Hepatic stellate cell (primary cell): ENCODE results near the gene PCCA.
A peak's percentile ranks its signal among the peaks of the same experiment; 100 is the strongest.
"Not testable (repeated sequence)": the region's sequence is repeated elsewhere in the genome, so short reads cannot be mapped to it uniquely, and the experiment has no call there.

ENCODE experiments used
- DNase-seq: peaks from one replicate; pipeline ENCODE4 v3.0.0; 2011; ENCODE audit warnings: low spot score

The PCCA gene

GRCh38 chr13:100195568-100195967 lies 106.7 kb downstream of the PCCA start:
- DNase-seq, result no peak

GRCh38 chr13:100196375-100196774 lies 107.5 kb downstream of the PCCA start:
- no peak for DNase-seq

- DNase-seq, result no peak
Observed at GRCh38 chr13:100197116-100197515, 108.2 kb downstream of the PCCA start.

- DNase-seq, result no peak
Observed at GRCh38 chr13:100197591-100198365, 108.9 kb downstream of the PCCA start.

DNA sequence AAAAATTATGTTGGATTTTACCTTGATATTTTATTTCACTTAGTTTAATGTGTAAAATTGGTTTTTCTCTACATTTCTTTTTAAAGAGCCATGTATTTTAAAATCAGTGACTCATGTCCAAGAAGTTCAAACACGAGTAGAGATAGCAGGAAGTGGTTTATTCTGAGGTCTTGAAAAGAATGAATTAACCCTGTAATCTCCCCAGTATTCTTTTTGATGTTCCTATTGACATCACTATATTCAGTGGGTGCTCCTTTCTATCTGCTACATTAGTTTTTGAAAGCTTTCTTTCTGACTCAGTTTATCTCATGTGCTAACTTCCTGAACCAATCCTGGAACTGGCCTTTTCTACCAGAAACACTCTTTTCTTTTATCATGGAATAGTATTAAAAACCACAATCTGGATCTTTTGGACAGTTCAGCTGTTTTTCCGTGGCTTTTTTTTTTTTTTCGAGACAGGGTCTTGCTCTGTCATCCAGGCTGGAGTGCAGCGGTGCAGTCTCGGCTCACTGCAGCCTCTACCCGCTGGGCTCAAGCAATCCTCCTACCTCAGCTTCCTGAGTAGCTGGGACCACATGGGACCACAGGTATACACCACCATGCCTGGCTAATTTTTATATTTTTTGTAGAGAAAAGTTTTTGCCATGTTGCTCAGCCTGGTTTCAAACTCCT lies 114.9 kb downstream of the PCCA start:
- peak; percentile 40 for DNase-seq

GRCh38 chr13:100208002-100208401 lies 119.1 kb downstream of the PCCA start:
- no peak for DNase-seq

DNA sequence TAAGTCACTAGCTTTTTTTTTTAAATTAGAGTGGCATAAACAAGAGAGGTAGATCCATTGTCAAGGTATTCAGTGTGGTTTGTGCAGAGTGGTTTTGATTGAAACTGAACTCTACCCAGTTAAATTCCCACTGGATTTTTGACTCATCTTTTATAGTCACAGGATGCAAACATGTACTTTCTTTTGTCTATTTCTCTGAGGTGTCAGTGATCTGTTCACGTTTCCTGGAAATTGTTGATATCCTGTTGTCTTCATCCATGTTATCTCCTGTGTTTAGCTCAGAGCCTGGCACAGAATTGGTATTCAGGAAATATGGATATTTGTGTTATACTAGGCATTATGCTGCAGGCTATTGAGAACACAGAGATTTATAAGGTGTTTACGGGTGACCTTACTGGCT lies 119.7 kb downstream of the PCCA start:
- DNase-seq, result no peak

GRCh38 chr13:100209857-100210825 lies 121.2 kb downstream of the PCCA start:
- peak; percentile 21 for DNase-seq

DNA sequence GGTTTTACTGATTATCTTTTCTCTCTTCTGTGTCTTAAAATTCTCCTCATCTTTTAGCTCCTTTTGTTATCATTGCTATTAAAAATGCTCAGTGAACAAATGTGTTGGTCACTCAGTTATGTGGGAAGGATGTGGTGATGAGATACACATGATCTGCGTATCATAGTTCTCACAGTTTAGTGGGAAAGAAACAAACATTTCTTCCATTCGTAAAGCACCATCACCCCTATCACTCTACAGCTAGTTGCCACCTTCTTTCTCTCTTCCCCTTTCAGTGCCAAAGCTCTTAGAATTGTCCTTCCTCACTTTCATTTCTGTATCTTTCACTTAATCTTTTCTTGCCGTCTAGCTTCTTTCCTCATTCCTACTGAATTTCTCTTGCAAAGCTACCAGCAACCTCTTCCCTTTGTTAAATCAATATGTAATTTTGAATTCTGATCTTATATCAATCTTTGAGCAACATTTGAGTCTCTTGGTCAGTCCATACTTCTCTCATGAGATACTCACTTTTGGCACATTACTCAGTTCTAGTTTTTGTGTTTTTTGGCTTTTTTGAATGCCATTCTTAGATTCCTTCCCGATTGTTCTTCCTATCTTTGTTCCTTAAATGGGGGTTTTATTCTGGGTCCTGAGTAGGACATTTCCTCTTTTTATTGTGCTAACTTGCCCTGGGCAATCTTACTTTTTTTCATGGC lies 122.3 kb downstream of the PCCA start:
- DNase-seq, result no peak

DNA sequence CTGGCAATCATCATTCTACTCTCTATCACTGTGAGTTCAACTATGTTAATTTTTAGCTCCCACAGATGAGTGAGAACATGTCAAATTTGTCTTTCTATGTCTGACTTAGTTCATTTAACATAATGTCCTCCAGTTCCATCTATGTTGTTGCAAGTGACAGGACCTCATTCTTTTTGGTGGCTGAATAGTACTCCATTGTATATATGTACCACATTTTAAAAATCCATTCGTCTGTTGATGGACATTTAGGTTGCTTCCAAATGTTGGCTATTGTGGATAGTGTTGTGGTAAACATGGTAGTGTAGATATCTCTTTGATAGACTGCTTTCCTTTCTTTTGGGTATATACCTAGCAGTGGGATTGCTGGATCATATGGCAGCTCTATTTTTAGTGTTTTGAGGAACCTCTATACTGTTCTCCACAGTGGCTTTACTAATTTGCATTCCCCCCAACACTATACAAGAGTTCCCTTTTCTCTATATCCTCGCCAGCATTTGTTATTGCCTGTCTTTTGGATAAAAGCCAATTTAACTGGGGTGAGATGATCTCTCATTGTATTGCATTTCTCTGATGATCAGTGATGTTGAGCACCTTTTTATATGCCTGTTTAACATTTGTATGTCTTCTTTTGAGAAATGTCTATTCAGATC lies 124.1 kb downstream of the PCCA start:
- no peak for DNase-seq

GRCh38 chr13:100213576-100213975 lies 124.7 kb downstream of the PCCA start:
- DNase-seq, result no peak

- peak; percentile 28 for DNase-seq
Observed at GRCh38 chr13:100214886-100215285, 126.0 kb downstream of the PCCA start.

GRCh38 chr13:100221166-100221565 lies 132.3 kb downstream of the PCCA start:
- no peak for DNase-seq

- not testable (repeated sequence) for DNase-seq
Observed at GRCh38 chr13:100223966-100224530, 135.2 kb downstream of the PCCA start.

- no peak for DNase-seq
Observed at GRCh38 chr13:100229603-100230002, 140.7 kb downstream of the PCCA start.

- DNase-seq, result no peak
Observed at GRCh38 chr13:100230769-100231149, 141.9 kb downstream of the PCCA start.

GRCh38 chr13:100231176-100231575 lies 142.3 kb downstream of the PCCA start:
- DNase-seq, result no peak

GRCh38 chr13:100234006-100234405 lies 145.1 kb downstream of the PCCA start:
- no peak for DNase-seq

DNA sequence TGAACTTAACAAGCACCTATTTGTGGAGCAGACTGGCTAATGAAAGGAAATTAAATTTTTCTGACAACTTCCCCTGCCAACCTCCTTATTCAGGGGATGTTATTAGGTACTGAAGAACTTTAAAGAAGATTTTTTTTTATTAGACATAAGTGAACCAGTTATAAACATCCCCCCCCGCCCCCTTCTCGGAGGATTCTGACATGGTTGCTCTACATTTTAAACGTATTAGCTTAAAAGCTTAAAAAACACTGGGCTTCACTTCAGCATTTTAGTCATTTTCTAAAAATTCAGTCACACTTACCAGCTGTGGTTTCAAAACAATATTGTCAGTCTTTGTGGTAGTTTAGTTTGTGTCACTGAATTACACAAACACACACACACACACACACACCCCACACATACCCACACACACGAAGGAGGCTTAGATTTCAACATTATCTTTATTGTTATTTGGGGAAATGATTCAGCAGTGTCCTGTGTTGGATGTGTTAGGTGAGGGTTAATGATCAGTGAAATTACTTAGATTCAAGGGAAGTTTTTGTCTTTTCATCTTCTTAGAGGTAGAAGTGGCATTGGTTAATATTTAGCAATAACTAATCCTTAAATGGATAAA lies 145.7 kb downstream of the PCCA start:
- DNase-seq, result no peak

- DNase-seq, result peak; percentile 35
Observed at GRCh38 chr13:100235311-100235901, 146.5 kb downstream of the PCCA start.
